Right lobe of liver (tissue), 4 donors: ENCODE results near the gene STKLD1.

Experiments
- POLR2A ChIP-seq: fragments of 450-650 bp; IDR thresholded peaks from one replicate; pipeline ENCODE4 v1.6.1; 2017; ENCODE audit warnings: antibody characterized with exemption, mild to moderate bottlenecking
- TF ChIP-seq, protein P1 (sequence below), 4 donors: fragments of 200-600 bp in 3 of 4; fragments of 450-650 bp in 1 of 4; IDR thresholded peaks; one replicate each; pipeline versions ENCODE4 v1.5.1 to v1.8.0; 2016 to 2022; ENCODE audit warnings: antibody characterized with exemption in 4 of 4, mild to moderate bottlenecking in 2 of 4
- donor health status: DM: no; HTN: no; CAD: no.
- donor health status: DM: no; HTN: no; CAD: no.
- donor health status: DM: no; HTN: yes; CAD: no.

DNA sequence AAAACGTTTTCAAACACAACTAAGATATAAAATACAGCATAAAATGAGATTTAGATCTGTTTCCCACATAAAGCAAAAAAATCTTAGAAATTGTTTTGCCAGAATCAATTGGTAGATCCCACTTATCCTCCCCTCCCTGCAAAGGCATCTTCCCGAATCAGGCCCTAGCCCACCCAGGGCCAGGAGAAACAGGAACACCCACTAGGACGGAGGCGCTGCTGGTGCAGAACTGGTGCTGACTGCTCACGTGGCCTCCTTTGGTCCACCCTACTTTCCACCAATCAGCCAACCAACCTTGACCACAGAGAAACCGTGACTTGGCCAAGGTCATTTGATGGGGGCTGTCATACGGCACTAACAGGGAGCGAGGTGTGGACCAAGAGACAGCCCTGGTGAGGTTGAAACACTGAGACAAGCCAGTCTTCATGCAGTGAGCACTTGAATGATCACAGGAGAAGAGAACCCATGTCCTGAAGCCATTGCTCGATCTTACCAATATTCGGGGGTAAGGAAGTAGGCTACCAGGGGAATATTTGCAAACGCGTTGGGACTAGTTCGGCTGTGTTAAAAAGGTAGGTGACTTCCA, 14.6 kb upstream of the STKLD1 start:
- TF ChIP-seq POLR2A, result no peak
- TF ChIP-seq, protein P1, sequence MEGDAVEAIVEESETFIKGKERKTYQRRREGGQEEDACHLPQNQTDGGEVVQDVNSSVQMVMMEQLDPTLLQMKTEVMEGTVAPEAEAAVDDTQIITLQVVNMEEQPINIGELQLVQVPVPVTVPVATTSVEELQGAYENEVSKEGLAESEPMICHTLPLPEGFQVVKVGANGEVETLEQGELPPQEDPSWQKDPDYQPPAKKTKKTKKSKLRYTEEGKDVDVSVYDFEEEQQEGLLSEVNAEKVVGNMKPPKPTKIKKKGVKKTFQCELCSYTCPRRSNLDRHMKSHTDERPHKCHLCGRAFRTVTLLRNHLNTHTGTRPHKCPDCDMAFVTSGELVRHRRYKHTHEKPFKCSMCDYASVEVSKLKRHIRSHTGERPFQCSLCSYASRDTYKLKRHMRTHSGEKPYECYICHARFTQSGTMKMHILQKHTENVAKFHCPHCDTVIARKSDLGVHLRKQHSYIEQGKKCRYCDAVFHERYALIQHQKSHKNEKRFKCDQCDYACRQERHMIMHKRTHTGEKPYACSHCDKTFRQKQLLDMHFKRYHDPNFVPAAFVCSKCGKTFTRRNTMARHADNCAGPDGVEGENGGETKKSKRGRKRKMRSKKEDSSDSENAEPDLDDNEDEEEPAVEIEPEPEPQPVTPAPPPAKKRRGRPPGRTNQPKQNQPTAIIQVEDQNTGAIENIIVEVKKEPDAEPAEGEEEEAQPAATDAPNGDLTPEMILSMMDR (IDR thresholded peaks at IDR 0.05), result no peak
